Naive thymus-derived CD4-positive, alpha-beta T cell (primary cell): Measurements from ENCODE around the gene TMEM8B. TPM values are rescaled to one million over a fixed set of nuclear protein-coding genes. Genes with fewer than 3 reads are reported as not detected.
A peak's percentile ranks its signal among the peaks of the same experiment; 100 is the strongest.

Experiments
- ATAC-seq: fragments of 150-1000 bp; cut with Tn5 transposase; 2 replicates; pipeline ENCODE4 v1.10.0; 2021; ENCODE audit warnings: mild to moderate bottlenecking, moderate library complexity
- CTCF ChIA-PET: fragments of 350-600 bp; sonication (Branson Sonifier 250); formaldehyde crosslinking; loops from one replicate; lab custom pipeline; 2021; ENCODE audit warnings: antibody characterized with exemption; lab: Charles Lee
- POLR2A ChIA-PET: fragments of 350-600 bp; sonication (Branson Sonifier 250); formaldehyde crosslinking; loops from one replicate; lab custom pipeline; 2021; ENCODE audit warnings: antibody characterized with exemption, inconsistent platforms; lab: Charles Lee
- DNase-seq, 9 donors: peaks; one replicate each; pipeline versions ENCODE4 v3.0.0 to v3.0.0-alpha.2; 2020 to 2022; ENCODE audit warnings: mixed read lengths in 1 of 9
- H3K27ac ChIP-seq: one replicate; pipeline ENCODE4 v1.7.0; 2013; ENCODE audit warnings: mild to moderate bottlenecking, low read depth, low read length, moderate library complexity
- H3K27me3 ChIP-seq, 2 donors: one replicate each; pipeline ENCODE4 v1.7.0; 2013; ENCODE audit warnings: low read length in 2 of 2, mild to moderate bottlenecking in 2 of 2, moderate library complexity in 2 of 2; ENCODE audit not compliant: control insufficient read depth in 2 of 2, insufficient read depth in 2 of 2
- H3K36me3 ChIP-seq, 3 experiments: 1 replicate in 2 of 3; 2 replicates in 1 of 3; pipeline ENCODE4 v1.7.0; 2013; ENCODE audit warnings: low read length in 3 of 3, mild to moderate bottlenecking in 3 of 3, moderate library complexity in 1 of 3; ENCODE audit not compliant: insufficient read depth in 3 of 3, control insufficient read depth in 2 of 3
- H3K4me1 ChIP-seq, 2 donors: one replicate each; pipeline ENCODE4 v1.7.0; 2013; ENCODE audit warnings: low read length in 2 of 2, mild to moderate bottlenecking in 2 of 2, moderate library complexity in 1 of 2; ENCODE audit not compliant: control insufficient read depth in 2 of 2, insufficient read depth in 2 of 2
- H3K4me3 ChIP-seq: 2 replicates; pipeline ENCODE4 v1.7.0; 2013; ENCODE audit warnings: mild to moderate bottlenecking, low read length
- H3K9me3 ChIP-seq, 3 experiments: 1 replicate in 2 of 3; 2 replicates in 1 of 3; pipeline ENCODE4 v1.7.0; 2013; ENCODE audit warnings: low read length in 3 of 3; ENCODE audit not compliant: control insufficient read depth in 2 of 3
- H3K27ac Mint-ChIP-seq, 9 donors: one replicate each; pipeline ENCODE4 v1.8.0; 2020 to 2022; ENCODE audit warnings: mixed read lengths in 9 of 9, mild to moderate bottlenecking in 8 of 9, moderate library complexity in 5 of 9, inconsistent platforms in 2 of 9
- H3K27me3 Mint-ChIP-seq, 5 donors: one replicate each; pipeline ENCODE4 v1.8.0; 2021 to 2022; ENCODE audit warnings: mixed read lengths in 5 of 5, mild to moderate bottlenecking in 1 of 5
- H3K36me3 Mint-ChIP-seq, 5 donors: one replicate each; pipeline ENCODE4 v1.8.0; 2020 to 2022; ENCODE audit warnings: mixed read lengths in 5 of 5, mild to moderate bottlenecking in 3 of 5, inconsistent platforms in 1 of 5
- H3K4me1 Mint-ChIP-seq, 7 donors: one replicate each; pipeline ENCODE4 v1.8.0; 2020 to 2022; ENCODE audit warnings: mixed read lengths in 7 of 7, mild to moderate bottlenecking in 3 of 7, inconsistent platforms in 1 of 7
- H3K4me3 Mint-ChIP-seq, 10 donors: one replicate each; pipeline ENCODE4 v1.8.0; 2020 to 2022; ENCODE audit warnings: mild to moderate bottlenecking in 10 of 10, mixed read lengths in 10 of 10, moderate library complexity in 6 of 10, inconsistent platforms in 2 of 10
- H3K9me3 Mint-ChIP-seq, 11 donors: one replicate each; pipeline ENCODE4 v1.8.0; 2020 to 2022; ENCODE audit warnings: mixed read lengths in 11 of 11, mild to moderate bottlenecking in 4 of 11, inconsistent platforms in 1 of 11, moderate library complexity in 1 of 11
- intact Hi-C, 2 donors: fragments of 100-400 bp; cut with micrococcal nuclease; formaldehyde crosslinking; loops; one replicate each; pipeline ENCODE4 v1.15.1; 2023
- polyA plus RNA-seq, 2 donors: library from polyadenylated mRNA; unstranded; fragments of 300-500 nt; fragmentation: Illumina TruSeq; gene quantifications; one replicate each; pipeline ENCODE4 v1.2.3, GENCODE V29; 2021
- total RNA-seq, 6 experiments: library from RNA in 5 of 6; stranded (reverse) in 5 of 6; gene quantifications; 1 replicate in 5 of 6; 2 replicates in 1 of 6; pipeline ENCODE4 v1.2.3 and lab custom pipeline; 2021 to 2026

Gene TMEM8B
- total and polyA plus RNA-seq, 7 experiments from 2014 or later, result 3.0 to 11.6 (median 10.5) TPM

DNA sequence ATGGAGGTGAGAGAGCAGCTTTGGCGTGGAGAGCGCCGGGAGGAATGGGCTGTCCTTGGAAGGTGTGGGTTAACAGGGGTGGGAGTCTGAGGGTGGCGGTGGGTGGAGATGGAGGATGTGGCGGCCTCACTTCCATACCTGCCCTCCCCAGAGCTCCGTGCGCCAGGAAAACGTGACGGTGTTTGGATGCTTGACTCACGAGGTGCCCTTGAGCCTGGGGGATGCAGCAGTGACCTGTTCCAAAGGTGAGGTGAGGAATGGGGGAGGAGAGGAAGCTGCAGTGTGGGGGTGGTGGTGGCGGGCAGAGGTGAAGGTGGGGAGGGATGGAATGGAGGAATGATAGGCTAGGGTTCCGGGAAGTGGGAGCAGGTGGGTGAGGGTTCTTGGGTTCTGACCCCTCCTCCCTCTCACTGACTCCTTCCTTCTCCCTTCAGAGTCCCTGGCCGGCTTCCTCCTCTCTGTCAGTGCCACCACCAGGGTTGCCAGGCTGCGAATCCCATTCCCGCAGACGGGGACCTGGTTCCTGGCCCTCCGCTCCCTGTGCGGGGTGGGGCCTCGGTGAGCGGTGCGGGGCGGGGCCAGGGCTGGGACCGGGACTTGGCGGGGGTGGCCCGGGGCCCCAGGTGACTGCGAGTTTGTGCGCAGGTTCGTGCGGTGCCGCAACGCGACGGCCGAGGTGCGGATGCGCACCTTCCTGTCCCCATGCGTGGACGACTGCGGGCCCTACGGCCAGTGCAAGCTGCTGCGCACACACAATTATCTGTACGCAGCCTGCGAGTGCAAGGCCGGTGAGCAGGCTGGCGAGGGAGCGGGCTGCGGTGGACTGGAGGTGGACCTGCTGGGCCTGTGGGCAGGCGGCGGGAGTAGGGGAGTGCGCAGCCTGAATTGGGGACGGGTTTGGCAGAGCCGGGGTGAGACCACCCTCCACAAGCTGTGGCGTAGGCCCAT lies 17.1 kb downstream of the TMEM8B start:
- Histone ChIP-seq H3K27ac (no peak overlapping the region), H3K9me3 (no peaks in the 10 kb centered on the region), H3K27me3 (no peaks in the 10 kb centered on the region), H3K36me3 (peaks cover 0 to 8% (median 0%) of the 10 kb centered on the region in 3 experiments), H3K4me1 (peaks cover 0 to 19% of the 10 kb centered on the region in 2 donors), H3K4me3 (no peak overlapping the region)
- Mint-ChIP-seq H3K9me3 (no peaks in the 10 kb centered on the region), H3K36me3 (peaks cover 0 to 27% (median 6%) of the 10 kb centered on the region in 5 donors), H3K4me1 (peaks cover 14 to 29% (median 26%) of the 10 kb centered on the region in 7 donors), H3K27me3 (peaks cover 0 to 4% (median 0%) of the 10 kb centered on the region in 5 donors), H3K27ac (peak overlapping the region in 8 of 9 donors; percentile 16 to 84 (median 64)), H3K4me3 (peak overlapping the region in 8 of 10 donors; percentile 15 to 62 (median 35))
- ChIA-PET CTCF (interaction anchor here (1.0 kb wide), 1 partner anchor 36 kb away, joined by 4 read pairs; no protein-coding TSS in a partner anchor), POLR2A (interaction anchor here (1.0 to 1.9 kb wide), 2 partner anchors 32 to 86 kb away, joined by 3 to 5 read pairs; partner anchors contain the start of gene HINT2)
- ATAC-seq, result no peak
- no peak for DNase-seq
- intact Hi-C loops, result loop anchor here in 1 of 2 donors (1.0 kb wide), 2 partner anchors 17 to 31 kb away; partner anchors contain the start of genes HINT2 and TMEM8B

DNA sequence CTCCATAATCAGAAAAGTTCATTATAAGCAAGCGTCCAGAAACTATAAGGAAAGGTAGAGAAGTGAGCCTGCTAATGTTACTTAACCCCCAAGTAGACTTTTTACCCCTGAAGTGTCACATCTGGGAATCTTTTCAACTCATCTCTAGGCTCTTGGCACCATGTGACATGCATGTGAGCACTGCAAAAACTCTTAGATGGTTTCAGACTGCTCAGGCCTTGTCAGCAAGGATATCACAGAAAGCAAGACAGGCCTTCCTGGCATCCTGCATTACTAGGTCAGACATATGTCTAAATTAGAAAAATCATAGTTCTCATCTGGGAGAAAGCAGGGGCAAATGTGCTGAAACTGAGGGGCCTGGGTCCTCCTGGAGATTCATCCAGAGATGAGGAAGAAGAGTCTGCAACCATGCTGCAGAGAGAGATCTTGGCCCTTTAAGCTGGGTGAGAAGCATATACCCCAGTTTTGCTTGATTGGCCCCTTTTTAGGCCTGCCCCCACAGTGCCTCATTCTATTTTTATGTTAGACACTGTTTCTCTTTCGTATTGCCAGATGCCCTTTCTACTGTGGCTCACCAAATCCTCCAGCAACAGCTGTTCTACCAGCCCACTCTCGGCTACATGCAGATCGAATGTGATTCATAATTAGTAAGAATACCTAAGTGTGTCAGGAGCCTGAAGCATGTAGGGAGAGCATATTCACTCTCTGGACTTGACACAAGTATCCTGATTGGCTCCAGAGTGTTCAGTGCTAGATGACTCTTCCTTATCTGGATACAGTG lies 19.0 kb downstream of the TMEM8B start:
- POLR2A ChIA-PET, result interaction anchor here (0.7 to 1.1 kb wide), 2 partner anchors 17 to 60 kb away, joined by 3 read pairs; no protein-coding TSS in a partner anchor
- Histone ChIP-seq H3K9me3 (no peaks in the 10 kb centered on the region), H3K27ac (no peak overlapping the region), H3K4me3 (no peak overlapping the region), H3K27me3 (no peaks in the 10 kb centered on the region), H3K36me3 (peaks cover 0 to 8% (median 0%) of the 10 kb centered on the region in 3 experiments), H3K4me1 (peaks cover 0 to 19% of the 10 kb centered on the region in 2 donors)
- no peak overlapping the region for H3K4me3 Mint-ChIP-seq
- peaks cover 14 to 29% (median 25%) of the 10 kb centered on the region in 7 donors for H3K4me1 Mint-ChIP-seq
- H3K9me3 Mint-ChIP-seq, result no peaks in the 10 kb centered on the region
- CTCF ChIA-PET, result no interaction called here
- peaks cover 0 to 9% (median 0%) of the 10 kb centered on the region in 5 donors for H3K27me3 Mint-ChIP-seq
- peaks cover 0 to 32% (median 6%) of the 10 kb centered on the region in 5 donors for H3K36me3 Mint-ChIP-seq
- DNase-seq, result no peak
- H3K27ac Mint-ChIP-seq, result no peak overlapping the region
- intact Hi-C loops, result no loop called here
- no peak for ATAC-seq

GRCh38 chr9:35852267-35852815 lies 23.3 kb downstream of the TMEM8B start:
- POLR2A ChIA-PET, result no interaction called here
- intact Hi-C loops, result no loop called here
- Mint-ChIP-seq H3K36me3 (peaks cover 0 to 32% (median 6%) of the 10 kb centered on the region in 5 donors), H3K27ac (peak overlapping the region in 1 of 9 donors; percentile 48), H3K27me3 (peaks cover 0 to 14% (median 0%) of the 10 kb centered on the region in 5 donors), H3K4me3 (no peak overlapping the region), H3K4me1 (peaks cover 0 to 4% (median under 1%) of the 10 kb centered on the region in 7 donors), H3K9me3 (no peaks in the 10 kb centered on the region)
- Histone ChIP-seq H3K4me3 (no peak overlapping the region), H3K27ac (no peak overlapping the region), H3K27me3 (no peaks in the 10 kb centered on the region), H3K9me3 (no peaks in the 10 kb centered on the region), H3K36me3 (peaks cover 0 to under 1% (median 0%) of the 10 kb centered on the region in 3 experiments), H3K4me1 (no peaks in the 10 kb centered on the region)
- no peak for DNase-seq
- ATAC-seq, result no peak
- CTCF ChIA-PET, result no interaction called here

DNA sequence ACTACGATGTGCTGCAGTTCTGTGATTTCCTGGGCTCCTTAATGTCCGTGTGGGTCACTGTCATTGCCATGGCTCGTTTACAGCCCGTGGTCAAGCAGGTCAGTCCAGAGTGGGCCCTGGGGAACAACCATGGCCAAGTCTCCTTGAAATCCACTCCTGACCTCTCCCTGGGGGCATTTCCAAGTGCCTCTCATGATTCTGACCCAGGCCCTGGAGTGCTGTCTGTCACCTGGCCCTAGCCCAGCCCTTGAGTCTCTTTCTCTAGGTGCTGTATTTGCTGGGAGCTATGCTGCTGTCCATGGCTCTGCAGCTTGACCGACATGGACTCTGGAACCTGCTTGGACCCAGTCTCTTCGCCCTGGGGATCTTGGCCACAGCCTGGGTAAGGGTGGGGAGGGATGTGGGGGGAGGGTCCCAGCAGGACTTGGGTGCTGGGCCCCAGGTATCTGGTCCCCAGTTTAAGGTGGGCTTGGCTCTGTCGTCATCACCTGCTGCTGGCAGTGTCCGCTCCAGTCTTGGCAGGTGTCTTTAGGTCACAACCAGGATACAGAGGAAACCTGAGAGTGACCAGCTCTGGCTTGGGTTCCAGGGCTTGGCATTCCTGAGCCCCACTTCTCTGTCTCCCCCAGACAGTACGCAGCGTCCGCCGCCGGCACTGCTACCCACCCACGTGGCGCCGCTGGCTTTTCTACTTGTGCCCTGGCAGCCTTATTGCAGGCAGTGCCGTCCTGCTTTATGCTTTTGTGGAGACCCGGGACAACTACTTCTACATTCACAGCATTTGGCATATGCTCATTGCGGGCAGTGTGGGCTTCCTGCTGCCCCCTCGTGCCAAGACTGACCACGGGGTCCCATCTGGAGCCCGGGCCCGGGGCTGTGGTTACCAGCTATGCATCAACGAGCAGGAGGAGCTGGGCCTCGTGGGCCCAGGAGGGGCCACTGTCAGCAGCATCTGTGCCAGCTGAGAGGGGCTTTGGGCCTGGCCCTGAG lies 24.1 kb downstream of the TMEM8B start:
- ChIA-PET CTCF (no interaction called here), POLR2A (no interaction called here)
- intact Hi-C loops, result no loop called here
- Mint-ChIP-seq H3K27me3 (peaks cover 0 to 14% (median 0%) of the 10 kb centered on the region in 5 donors), H3K4me1 (peaks cover 0 to 4% (median 0%) of the 10 kb centered on the region in 7 donors), H3K9me3 (no peaks in the 10 kb centered on the region), H3K27ac (peak overlapping the region in 1 of 9 donors; percentile 48), H3K36me3 (peaks cover 0 to 24% (median 1%) of the 10 kb centered on the region in 5 donors), H3K4me3 (no peak overlapping the region)
- Histone ChIP-seq H3K27me3 (no peaks in the 10 kb centered on the region), H3K9me3 (no peaks in the 10 kb centered on the region), H3K27ac (no peak overlapping the region), H3K36me3 (no peaks in the 10 kb centered on the region), H3K4me3 (no peak overlapping the region), H3K4me1 (no peaks in the 10 kb centered on the region)
- no peak for ATAC-seq
- no peak for DNase-seq

GRCh38 chr9:35854091-35854762 lies 25.2 kb downstream of the TMEM8B start:
- H3K4me3 Mint-ChIP-seq, result no peak overlapping the region
- peak overlapping the region in 1 of 9 donors; percentile 51 for H3K27ac Mint-ChIP-seq
- Histone ChIP-seq H3K9me3 (no peaks in the 10 kb centered on the region), H3K36me3 (no peaks in the 10 kb centered on the region), H3K4me1 (no peaks in the 10 kb centered on the region), H3K4me3 (no peak overlapping the region), H3K27ac (no peak overlapping the region), H3K27me3 (no peaks in the 10 kb centered on the region)
- ChIA-PET POLR2A (no interaction called here), CTCF (no interaction called here)
- DNase-seq, result peak in 1 of 9 donors; percentile 13
- H3K9me3 Mint-ChIP-seq, result no peaks in the 10 kb centered on the region
- H3K4me1 Mint-ChIP-seq, result peaks cover 0 to 6% (median 3%) of the 10 kb centered on the region in 7 donors
- ATAC-seq, result no peak
- intact Hi-C loops, result no loop called here
- peaks cover 0 to 14% (median 0%) of the 10 kb centered on the region in 5 donors for H3K27me3 Mint-ChIP-seq
- H3K36me3 Mint-ChIP-seq, result peaks cover 0 to 16% (median 0%) of the 10 kb centered on the region in 5 donors
